GM23338 (cell line): ENCODE measurements around the gene SLC12A7. TPM values are rescaled to one million over a fixed set of nuclear protein-coding genes. Genes with fewer than 3 reads are reported as not detected.

ENCODE experiments used
- ATAC-seq: fragments of 200-7000 bp; cut with Tn5 transposase; 3 replicates; pipeline ENCODE4 v1.9.1; 2020
- DNase-seq: peaks from one replicate; pipeline ENCODE4 v3.0.0-alpha.2; 2015; ENCODE audit warnings: low spot score
- H2AFZ ChIP-seq: fragments of 200-600 bp; sonication (generic); 2 replicates; pipeline ENCODE4 v1.8.0; 2016; ENCODE audit warnings: antibody characterized with exemption, mild to moderate bottlenecking, moderate library complexity
- H3F3A ChIP-seq: fragments of 200-600 bp; sonication (generic); replicated peaks from 2 replicates; pipeline ENCODE4 v1.8.0; 2017; ENCODE audit warnings: antibody characterized with exemption, mixed run types, low read depth
- H3K27ac ChIP-seq: fragments of 200-600 bp; sonication (generic); 2 replicates; pipeline ENCODE4 v1.6.1; 2016; ENCODE audit warnings: low read depth
- H3K27me3 ChIP-seq: fragments of 200-600 bp; sonication (generic); 2 replicates; pipeline ENCODE4 v1.8.0; 2016; ENCODE audit warnings: mild to moderate bottlenecking, mixed run types, moderate library complexity; ENCODE audit not compliant: insufficient read depth
- H3K36me3 ChIP-seq: fragments of 200-600 bp; sonication (generic); 2 replicates; pipeline ENCODE4 v1.8.0; 2016; ENCODE audit warnings: mild to moderate bottlenecking; ENCODE audit not compliant: insufficient read depth
- H3K4me1 ChIP-seq: fragments of 200-600 bp; sonication (generic); 2 replicates; pipeline ENCODE4 v1.8.0; 2016; ENCODE audit warnings: mild to moderate bottlenecking, moderate library complexity; ENCODE audit not compliant: insufficient read depth
- H3K4me2 ChIP-seq: fragments of 200-600 bp; sonication (generic); 2 replicates; pipeline ENCODE4 v1.7.1; 2017; ENCODE audit warnings: mixed run types
- H3K4me3 ChIP-seq: fragments of 200-600 bp; sonication (generic); 2 replicates; pipeline ENCODE4 v1.6.1; 2016; ENCODE audit warnings: mixed run types
- H3K79me2 ChIP-seq: fragments of 200-600 bp; sonication (generic); replicated peaks from 2 replicates; pipeline ENCODE4 v1.8.0; 2017; ENCODE audit warnings: mild to moderate bottlenecking; ENCODE audit not compliant: insufficient read depth
- H3K9me2 ChIP-seq: fragments of 200-600 bp; sonication (generic); 2 replicates; pipeline ENCODE4 v1.8.0; 2017; ENCODE audit not compliant: insufficient read depth
- H4K20me1 ChIP-seq: fragments of 200-600 bp; sonication (generic); replicated peaks from 2 replicates; pipeline ENCODE4 v1.8.0; 2017; ENCODE audit warnings: mild to moderate bottlenecking; ENCODE audit not compliant: insufficient read depth
- H3K27ac Mint-ChIP-seq: 2 replicates; pipeline ENCODE4 v1.8.0; 2020; ENCODE audit warnings: inconsistent platforms, mild to moderate bottlenecking, moderate library complexity, mixed read lengths
- H3K27me3 Mint-ChIP-seq: 3 replicates; pipeline ENCODE4 v1.8.0; 2022; ENCODE audit warnings: low read depth, mild to moderate bottlenecking, moderate library complexity, mixed read lengths, inconsistent platforms; ENCODE audit not compliant: insufficient read depth, poor library complexity
- H3K36me3 Mint-ChIP-seq: 3 replicates; pipeline ENCODE4 v1.8.0; 2021; ENCODE audit warnings: low read depth, mild to moderate bottlenecking, inconsistent platforms, moderate library complexity, mixed read lengths
- H3K4me1 Mint-ChIP-seq: 3 replicates; pipeline ENCODE4 v1.8.0; 2020; ENCODE audit warnings: mild to moderate bottlenecking, inconsistent platforms, mixed read lengths
- H3K4me3 Mint-ChIP-seq: 3 replicates; pipeline ENCODE4 v1.8.0; 2021; ENCODE audit warnings: moderate library complexity, mild to moderate bottlenecking, inconsistent platforms, mixed read lengths
- H3K9me3 Mint-ChIP-seq: 3 replicates; pipeline ENCODE4 v1.8.0; 2020; ENCODE audit warnings: moderate library complexity, mild to moderate bottlenecking, inconsistent platforms, mixed read lengths
- CREB1 ChIP-seq: fragments of 250-450 bp; sonication (Bioruptor Pico); IDR thresholded peaks from 2 replicates; pipeline ENCODE4 v1.5.0; 2020; ENCODE audit warnings: low read depth, mild to moderate bottlenecking, moderate library complexity
- EZH2phosphoT487 ChIP-seq: fragments of 200-600 bp; sonication (generic); IDR thresholded peaks from one replicate; pipeline ENCODE4 v1.8.1; 2018; ENCODE audit warnings: antibody characterized with exemption; ENCODE audit not compliant: unreplicated experiment
- POLR2AphosphoS5 ChIP-seq: IDR thresholded peaks from 2 replicates; pipeline ENCODE4 v1.6.1; 2016; ENCODE audit warnings: antibody characterized with exemption, low read depth
- STAT1 ChIP-seq: IDR thresholded peaks from one replicate; pipeline ENCODE4 v1.6.1; 2016; ENCODE audit warnings: antibody characterized with exemption; ENCODE audit not compliant: unreplicated experiment
- ZNF331 ChIP-seq: fragments of 250-450 bp; sonication (Bioruptor Pico); IDR thresholded peaks from 2 replicates; pipeline ENCODE4 v1.5.0; 2020; ENCODE audit warnings: low read depth, mild to moderate bottlenecking, moderate library complexity
- polyA plus RNA-seq: library from polyadenylated mRNA; unstranded; fragments of >200 nt; fragmentation: Nextera tagmentation; extraction: Ambion mirVana; gene quantifications from 2 replicates; pipeline ENCODE4 v1.2.1, GENCODE V29; 2016
- total RNA-seq: library from RNA; depleted of rRNA; stranded (reverse); fragments of >200 nt; shearing (Covaris generic); gene quantifications from 2 replicates; pipeline ENCODE4 v1.2.3, GENCODE V29; 2014
- TF ChIP-seq, protein P1 (sequence below): IDR thresholded peaks from 2 replicates; pipeline ENCODE4 v1.6.1; 2016; ENCODE audit warnings: antibody characterized with exemption
- TF ChIP-seq, protein P2 (sequence below): fragments of 250-450 bp; sonication (Bioruptor Pico); IDR thresholded peaks from 2 replicates; pipeline ENCODE4 v1.5.0; 2020; ENCODE audit warnings: mild to moderate bottlenecking, moderate library complexity
- TF ChIP-seq, protein P3 (sequence below), 2 experiments: fragments of 200-600 bp in 1 of 2; sonication (generic) in 1 of 2; conservative IDR thresholded peaks; 2 replicates each; pipeline versions ENCODE4 v1.5.1 to v1.6.1; 2016 to 2017; ENCODE audit warnings: antibody characterized with exemption in 2 of 2, low read depth in 2 of 2, mild to moderate bottlenecking in 2 of 2, moderate library complexity in 1 of 2
- TF ChIP-seq, protein P4 (sequence below): IDR thresholded peaks from one replicate; pipeline ENCODE4 v1.6.1; 2018; ENCODE audit warnings: antibody characterized with exemption; ENCODE audit not compliant: unreplicated experiment

The SLC12A7 gene
- total and polyA plus RNA-seq, 2 experiments from 2014 or later = 7.4 to 32.2 TPM

DNA sequence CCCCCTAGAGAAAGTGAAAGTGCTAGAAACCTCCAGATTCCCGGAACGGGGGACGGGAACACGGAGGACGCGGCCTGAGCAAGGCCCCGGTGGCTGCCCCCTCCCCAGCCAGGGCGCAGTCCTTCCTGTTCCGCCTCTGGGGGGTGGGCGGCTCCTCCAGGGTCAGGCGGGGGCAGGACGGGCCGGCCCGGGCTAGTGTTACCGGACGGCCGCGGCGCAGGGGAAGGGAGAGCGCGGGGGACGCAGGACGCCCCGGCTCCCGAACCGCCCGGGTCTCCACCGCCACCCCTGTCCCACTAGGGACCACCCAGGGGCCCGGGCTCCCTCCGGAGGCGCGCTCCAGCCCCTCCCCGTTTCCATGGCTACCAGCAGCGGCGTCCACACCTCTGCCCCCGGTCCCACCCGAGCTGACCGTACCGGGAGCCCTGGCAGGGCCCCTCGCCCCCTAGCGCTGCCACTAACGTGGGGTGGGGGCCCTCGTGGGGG, 579 bp downstream of the SLC12A7 start:
- DNase-seq = peak; percentile 60
- Histone ChIP-seq H3K4me3 (peak overlapping the region; percentile 75), H4K20me1 (0 out of 2 replicates have a peak, but pooled peaks cover 2% of the 10 kb centered on the region), H3K4me2 (peak overlapping the region; percentile 85), H3K27me3 (no peaks in the 10 kb centered on the region), H3K9me2 (no peaks in the 10 kb centered on the region), H3K79me2 (peaks cover 47% of the 10 kb centered on the region), H3K36me3 (no peaks in the 10 kb centered on the region), H3F3A (no peaks in the 10 kb centered on the region), H3K4me1 (peaks cover 11% of the 10 kb centered on the region; the same call in 1 of the 2 replicates), H3K27ac (no peak overlapping the region), H2AFZ (no peak overlapping the region)
- Mint-ChIP-seq H3K4me1 (peaks cover 30% of the 10 kb centered on the region), H3K27ac (no peak overlapping the region), H3K4me3 (peak overlapping the region; percentile 79), H3K9me3 (no peaks in the 10 kb centered on the region), H3K27me3 (peaks cover 17% of the 10 kb centered on the region), H3K36me3 (no peaks in the 10 kb centered on the region)
- ATAC-seq = peak; percentile 16
- TF ChIP-seq, protein P1, sequence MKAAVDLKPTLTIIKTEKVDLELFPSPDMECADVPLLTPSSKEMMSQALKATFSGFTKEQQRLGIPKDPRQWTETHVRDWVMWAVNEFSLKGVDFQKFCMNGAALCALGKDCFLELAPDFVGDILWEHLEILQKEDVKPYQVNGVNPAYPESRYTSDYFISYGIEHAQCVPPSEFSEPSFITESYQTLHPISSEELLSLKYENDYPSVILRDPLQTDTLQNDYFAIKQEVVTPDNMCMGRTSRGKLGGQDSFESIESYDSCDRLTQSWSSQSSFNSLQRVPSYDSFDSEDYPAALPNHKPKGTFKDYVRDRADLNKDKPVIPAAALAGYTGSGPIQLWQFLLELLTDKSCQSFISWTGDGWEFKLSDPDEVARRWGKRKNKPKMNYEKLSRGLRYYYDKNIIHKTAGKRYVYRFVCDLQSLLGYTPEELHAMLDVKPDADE = no peak
- TF ChIP-seq EZH2phosphoT487 (no peak), ZNF331 (CRISPR knock-in tag) (no peak), CREB1 (CRISPR knock-in tag) (no peak), STAT1 (no peak), POLR2AphosphoS5 (no peak)
- TF ChIP-seq, protein P2, sequence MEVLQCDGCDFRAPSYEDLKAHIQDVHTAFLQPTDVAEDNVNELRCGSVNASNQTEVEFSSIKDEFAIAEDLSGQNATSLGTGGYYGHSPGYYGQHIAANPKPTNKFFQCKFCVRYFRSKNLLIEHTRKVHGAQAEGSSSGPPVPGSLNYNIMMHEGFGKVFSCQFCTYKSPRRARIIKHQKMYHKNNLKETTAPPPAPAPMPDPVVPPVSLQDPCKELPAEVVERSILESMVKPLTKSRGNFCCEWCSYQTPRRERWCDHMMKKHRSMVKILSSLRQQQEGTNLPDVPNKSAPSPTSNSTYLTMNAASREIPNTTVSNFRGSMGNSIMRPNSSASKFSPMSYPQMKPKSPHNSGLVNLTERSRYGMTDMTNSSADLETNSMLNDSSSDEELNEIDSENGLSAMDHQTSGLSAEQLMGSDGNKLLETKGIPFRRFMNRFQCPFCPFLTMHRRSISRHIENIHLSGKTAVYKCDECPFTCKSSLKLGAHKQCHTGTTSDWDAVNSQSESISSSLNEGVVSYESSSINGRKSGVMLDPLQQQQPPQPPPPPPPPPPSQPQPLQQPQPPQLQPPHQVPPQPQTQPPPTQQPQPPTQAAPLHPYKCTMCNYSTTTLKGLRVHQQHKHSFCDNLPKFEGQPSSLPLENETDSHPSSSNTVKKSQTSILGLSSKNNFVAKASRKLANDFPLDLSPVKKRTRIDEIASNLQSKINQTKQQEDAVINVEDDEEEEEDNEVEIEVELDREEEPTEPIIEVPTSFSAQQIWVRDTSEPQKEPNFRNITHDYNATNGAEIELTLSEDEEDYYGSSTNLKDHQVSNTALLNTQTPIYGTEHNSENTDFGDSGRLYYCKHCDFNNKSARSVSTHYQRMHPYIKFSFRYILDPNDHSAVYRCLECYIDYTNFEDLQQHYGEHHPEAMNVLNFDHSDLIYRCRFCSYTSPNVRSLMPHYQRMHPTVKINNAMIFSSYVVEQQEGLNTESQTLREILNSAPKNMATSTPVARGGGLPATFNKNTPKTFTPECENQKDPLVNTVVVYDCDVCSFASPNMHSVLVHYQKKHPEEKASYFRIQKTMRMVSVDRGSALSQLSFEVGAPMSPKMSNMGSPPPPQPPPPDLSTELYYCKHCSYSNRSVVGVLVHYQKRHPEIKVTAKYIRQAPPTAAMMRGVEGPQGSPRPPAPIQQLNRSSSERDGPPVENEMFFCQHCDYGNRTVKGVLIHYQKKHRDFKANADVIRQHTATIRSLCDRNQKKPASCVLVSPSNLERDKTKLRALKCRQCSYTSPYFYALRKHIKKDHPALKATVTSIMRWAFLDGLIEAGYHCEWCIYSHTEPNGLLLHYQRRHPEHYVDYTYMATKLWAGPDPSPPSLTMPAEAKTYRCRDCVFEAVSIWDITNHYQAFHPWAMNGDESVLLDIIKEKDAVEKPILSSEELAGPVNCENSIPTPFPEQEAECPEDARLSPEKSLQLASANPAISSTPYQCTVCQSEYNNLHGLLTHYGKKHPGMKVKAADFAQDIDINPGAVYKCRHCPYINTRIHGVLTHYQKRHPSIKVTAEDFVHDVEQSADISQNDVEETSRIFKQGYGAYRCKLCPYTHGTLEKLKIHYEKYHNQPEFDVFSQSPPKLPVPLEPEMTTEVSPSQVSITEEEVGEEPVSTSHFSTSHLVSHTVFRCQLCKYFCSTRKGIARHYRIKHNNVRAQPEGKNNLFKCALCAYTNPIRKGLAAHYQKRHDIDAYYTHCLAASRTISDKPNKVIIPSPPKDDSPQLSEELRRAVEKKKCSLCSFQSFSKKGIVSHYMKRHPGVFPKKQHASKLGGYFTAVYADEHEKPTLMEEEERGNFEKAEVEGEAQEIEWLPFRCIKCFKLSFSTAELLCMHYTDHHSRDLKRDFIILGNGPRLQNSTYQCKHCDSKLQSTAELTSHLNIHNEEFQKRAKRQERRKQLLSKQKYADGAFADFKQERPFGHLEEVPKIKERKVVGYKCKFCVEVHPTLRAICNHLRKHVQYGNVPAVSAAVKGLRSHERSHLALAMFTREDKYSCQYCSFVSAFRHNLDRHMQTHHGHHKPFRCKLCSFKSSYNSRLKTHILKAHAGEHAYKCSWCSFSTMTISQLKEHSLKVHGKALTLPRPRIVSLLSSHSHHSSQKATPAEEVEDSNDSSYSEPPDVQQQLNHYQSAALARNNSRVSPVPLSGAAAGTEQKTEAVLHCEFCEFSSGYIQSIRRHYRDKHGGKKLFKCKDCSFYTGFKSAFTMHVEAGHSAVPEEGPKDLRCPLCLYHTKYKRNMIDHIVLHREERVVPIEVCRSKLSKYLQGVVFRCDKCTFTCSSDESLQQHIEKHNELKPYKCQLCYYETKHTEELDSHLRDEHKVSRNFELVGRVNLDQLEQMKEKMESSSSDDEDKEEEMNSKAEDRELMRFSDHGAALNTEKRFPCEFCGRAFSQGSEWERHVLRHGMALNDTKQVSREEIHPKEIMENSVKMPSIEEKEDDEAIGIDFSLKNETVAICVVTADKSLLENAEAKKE (CRISPR knock-in tag) = no peak
- TF ChIP-seq, protein P3, sequence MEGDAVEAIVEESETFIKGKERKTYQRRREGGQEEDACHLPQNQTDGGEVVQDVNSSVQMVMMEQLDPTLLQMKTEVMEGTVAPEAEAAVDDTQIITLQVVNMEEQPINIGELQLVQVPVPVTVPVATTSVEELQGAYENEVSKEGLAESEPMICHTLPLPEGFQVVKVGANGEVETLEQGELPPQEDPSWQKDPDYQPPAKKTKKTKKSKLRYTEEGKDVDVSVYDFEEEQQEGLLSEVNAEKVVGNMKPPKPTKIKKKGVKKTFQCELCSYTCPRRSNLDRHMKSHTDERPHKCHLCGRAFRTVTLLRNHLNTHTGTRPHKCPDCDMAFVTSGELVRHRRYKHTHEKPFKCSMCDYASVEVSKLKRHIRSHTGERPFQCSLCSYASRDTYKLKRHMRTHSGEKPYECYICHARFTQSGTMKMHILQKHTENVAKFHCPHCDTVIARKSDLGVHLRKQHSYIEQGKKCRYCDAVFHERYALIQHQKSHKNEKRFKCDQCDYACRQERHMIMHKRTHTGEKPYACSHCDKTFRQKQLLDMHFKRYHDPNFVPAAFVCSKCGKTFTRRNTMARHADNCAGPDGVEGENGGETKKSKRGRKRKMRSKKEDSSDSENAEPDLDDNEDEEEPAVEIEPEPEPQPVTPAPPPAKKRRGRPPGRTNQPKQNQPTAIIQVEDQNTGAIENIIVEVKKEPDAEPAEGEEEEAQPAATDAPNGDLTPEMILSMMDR (conservative IDR thresholded peaks at IDR 0.05; ENCODE audit: low read depth in 2 of 2) = no peak
- TF ChIP-seq, protein P4, sequence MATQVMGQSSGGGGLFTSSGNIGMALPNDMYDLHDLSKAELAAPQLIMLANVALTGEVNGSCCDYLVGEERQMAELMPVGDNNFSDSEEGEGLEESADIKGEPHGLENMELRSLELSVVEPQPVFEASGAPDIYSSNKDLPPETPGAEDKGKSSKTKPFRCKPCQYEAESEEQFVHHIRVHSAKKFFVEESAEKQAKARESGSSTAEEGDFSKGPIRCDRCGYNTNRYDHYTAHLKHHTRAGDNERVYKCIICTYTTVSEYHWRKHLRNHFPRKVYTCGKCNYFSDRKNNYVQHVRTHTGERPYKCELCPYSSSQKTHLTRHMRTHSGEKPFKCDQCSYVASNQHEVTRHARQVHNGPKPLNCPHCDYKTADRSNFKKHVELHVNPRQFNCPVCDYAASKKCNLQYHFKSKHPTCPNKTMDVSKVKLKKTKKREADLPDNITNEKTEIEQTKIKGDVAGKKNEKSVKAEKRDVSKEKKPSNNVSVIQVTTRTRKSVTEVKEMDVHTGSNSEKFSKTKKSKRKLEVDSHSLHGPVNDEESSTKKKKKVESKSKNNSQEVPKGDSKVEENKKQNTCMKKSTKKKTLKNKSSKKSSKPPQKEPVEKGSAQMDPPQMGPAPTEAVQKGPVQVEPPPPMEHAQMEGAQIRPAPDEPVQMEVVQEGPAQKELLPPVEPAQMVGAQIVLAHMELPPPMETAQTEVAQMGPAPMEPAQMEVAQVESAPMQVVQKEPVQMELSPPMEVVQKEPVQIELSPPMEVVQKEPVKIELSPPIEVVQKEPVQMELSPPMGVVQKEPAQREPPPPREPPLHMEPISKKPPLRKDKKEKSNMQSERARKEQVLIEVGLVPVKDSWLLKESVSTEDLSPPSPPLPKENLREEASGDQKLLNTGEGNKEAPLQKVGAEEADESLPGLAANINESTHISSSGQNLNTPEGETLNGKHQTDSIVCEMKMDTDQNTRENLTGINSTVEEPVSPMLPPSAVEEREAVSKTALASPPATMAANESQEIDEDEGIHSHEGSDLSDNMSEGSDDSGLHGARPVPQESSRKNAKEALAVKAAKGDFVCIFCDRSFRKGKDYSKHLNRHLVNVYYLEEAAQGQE = no peak
